H9 (cell line): ENCODE measurements around the gene NOLC1. TPM values are rescaled to one million over a fixed set of nuclear protein-coding genes. Genes with fewer than 3 reads are reported as not detected.
A peak's percentile ranks its signal among the peaks of the same experiment; 100 is the strongest.

Experiments
- DNase-seq: peaks from one replicate; pipeline ENCODE4 v3.0.0-alpha.2; 2017
- H2AFZ ChIP-seq: one replicate; pipeline ENCODE4 v1.6.1; 2013; ENCODE audit warnings: mild to moderate bottlenecking, low read length, control low read depth, moderate library complexity
- H2AK5ac ChIP-seq: 2 replicates; pipeline ENCODE4 v1.6.1; 2013; ENCODE audit warnings: low read length, control low read depth, mixed read lengths; ENCODE audit not compliant: insufficient read length
- H2BK120ac ChIP-seq: one replicate; pipeline ENCODE4 v1.6.1; 2013; ENCODE audit warnings: low read depth, mild to moderate bottlenecking, low read length, control low read depth, inconsistent platforms; ENCODE audit not compliant: poor library complexity, severe bottlenecking
- H2BK12ac ChIP-seq: 2 replicates; pipeline ENCODE4 v1.6.1; 2013; ENCODE audit warnings: low read length, control low read depth, mixed read lengths, low read depth; ENCODE audit not compliant: insufficient read length
- H2BK15ac ChIP-seq: 2 replicates; pipeline ENCODE4 v1.6.1; 2013; ENCODE audit warnings: low read depth, low read length, control low read depth
- H2BK20ac ChIP-seq: one replicate; pipeline ENCODE4 v1.6.1; 2013; ENCODE audit warnings: low read depth, mild to moderate bottlenecking, low read length, control low read depth, inconsistent platforms; ENCODE audit not compliant: poor library complexity, severe bottlenecking
- H2BK5ac ChIP-seq: 2 replicates; pipeline ENCODE4 v1.6.1; 2013; ENCODE audit warnings: low read length, control low read depth, mixed read lengths; ENCODE audit not compliant: insufficient read length
- H3K14ac ChIP-seq: 2 replicates; pipeline ENCODE4 v1.6.1; 2013; ENCODE audit warnings: low read length, control low read depth; ENCODE audit not compliant: insufficient read depth
- H3K18ac ChIP-seq: 2 replicates; pipeline ENCODE4 v1.6.1; 2013; ENCODE audit warnings: low read depth, mild to moderate bottlenecking, mixed read lengths, low read length, control low read depth; ENCODE audit not compliant: insufficient read length
- H3K23ac ChIP-seq: 2 replicates; pipeline ENCODE4 v1.6.1; 2013; ENCODE audit warnings: low read length, control low read depth, mixed read lengths, low read depth; ENCODE audit not compliant: insufficient read length
- H3K23me2 ChIP-seq: 2 replicates; pipeline ENCODE4 v1.6.1; 2013; ENCODE audit warnings: low read depth, mild to moderate bottlenecking, mixed read lengths, low read length, control low read depth; ENCODE audit not compliant: insufficient read length, poor library complexity, severe bottlenecking
- H3K27ac ChIP-seq: 2 replicates; pipeline ENCODE4 v1.5.1; 2013; ENCODE audit warnings: low read length, control low read depth, mixed read lengths, low read depth; ENCODE audit not compliant: insufficient read length
- H3K27me3 ChIP-seq: 2 replicates; pipeline ENCODE4 v1.6.1; 2013; ENCODE audit warnings: low read length, control low read depth, inconsistent platforms; ENCODE audit not compliant: insufficient read depth
- H3K4ac ChIP-seq: 2 replicates; pipeline ENCODE4 v1.6.1; 2013; ENCODE audit warnings: low read depth, mild to moderate bottlenecking, control low read depth, inconsistent platforms, low read length, moderate library complexity
- H3K4me1 ChIP-seq: 2 replicates; pipeline ENCODE4 v1.6.1; 2013; ENCODE audit warnings: low read length, control low read depth, inconsistent platforms; ENCODE audit not compliant: insufficient read depth
- H3K4me2 ChIP-seq: 2 replicates; pipeline ENCODE4 v1.6.1; 2013; ENCODE audit warnings: low read length, control low read depth, mixed read lengths; ENCODE audit not compliant: insufficient read length, insufficient read depth
- H3K56ac ChIP-seq: 2 replicates; pipeline ENCODE4 v1.6.1; 2013; ENCODE audit warnings: low read depth, mild to moderate bottlenecking, mixed read lengths, low read length, control low read depth; ENCODE audit not compliant: insufficient read length
- H3K79me1 ChIP-seq: 2 replicates; pipeline ENCODE4 v1.6.1; 2013; ENCODE audit warnings: low read depth, mild to moderate bottlenecking, moderate library complexity, low read length, control low read depth, inconsistent platforms; ENCODE audit not compliant: insufficient read depth, poor library complexity, severe bottlenecking
- H3K79me2 ChIP-seq: 2 replicates; pipeline ENCODE4 v1.6.1; 2013; ENCODE audit warnings: low read length, control low read depth, inconsistent platforms; ENCODE audit not compliant: insufficient read depth
- H3K9ac ChIP-seq: 2 replicates; pipeline ENCODE4 v1.6.1; 2013; ENCODE audit warnings: low read length, control low read depth, mixed read lengths; ENCODE audit not compliant: insufficient read length; ENCODE audit errors: extremely low read depth
- H3K9me3 ChIP-seq: one replicate; pipeline ENCODE4 v1.6.1; 2013; ENCODE audit warnings: low read depth, low read length, inconsistent platforms; ENCODE audit not compliant: control insufficient read depth
- H3T11ph ChIP-seq: one replicate; pipeline ENCODE4 v1.6.1; 2013; ENCODE audit warnings: mild to moderate bottlenecking, low read length, control low read depth, inconsistent platforms
- H4K20me1 ChIP-seq: one replicate; pipeline ENCODE4 v1.6.1; 2013; ENCODE audit not compliant: control insufficient read depth, insufficient read length, insufficient read depth
- H4K5ac ChIP-seq: 2 replicates; pipeline ENCODE4 v1.6.1; 2013; ENCODE audit warnings: low read depth, mild to moderate bottlenecking, mixed read lengths, low read length, control low read depth; ENCODE audit not compliant: insufficient read length
- H4K8ac ChIP-seq: replicated peaks from 2 replicates; pipeline ENCODE4 v1.6.1; 2013; ENCODE audit warnings: low read length, control low read depth, mixed read lengths, low read depth; ENCODE audit not compliant: insufficient read length
- H4K91ac ChIP-seq: 2 replicates; pipeline ENCODE4 v1.6.1; 2013; ENCODE audit warnings: low read depth, mild to moderate bottlenecking, moderate library complexity, mixed read lengths, low read length, control low read depth; ENCODE audit not compliant: insufficient read length
- H3K27ac Mint-ChIP-seq, 3 experiments: 2 replicates in 2 of 3; 3 replicates in 1 of 3; pipeline ENCODE4 v1.8.0; 2020 to 2021; ENCODE audit warnings: mixed read lengths in 3 of 3, mild to moderate bottlenecking in 1 of 3, moderate library complexity in 1 of 3
- H3K27me3 Mint-ChIP-seq: 2 replicates; pipeline ENCODE4 v1.8.0; 2021; ENCODE audit warnings: low read depth, mild to moderate bottlenecking, moderate library complexity, mixed read lengths
- H3K36me3 Mint-ChIP-seq, 3 experiments: 2 replicates in 2 of 3; 3 replicates in 1 of 3; pipeline ENCODE4 v1.8.0; 2020 to 2021; ENCODE audit warnings: low read depth in 3 of 3, mixed read lengths in 3 of 3; ENCODE audit not compliant: insufficient read depth in 1 of 3
- H3K4me1 Mint-ChIP-seq, 2 experiments: 2 replicates each; pipeline ENCODE4 v1.8.0; 2020; ENCODE audit warnings: mixed read lengths in 2 of 2
- H3K4me3 Mint-ChIP-seq, 2 experiments: 2 replicates in 1 of 2; 3 replicates in 1 of 2; pipeline ENCODE4 v1.8.0; 2020 to 2021; ENCODE audit warnings: mild to moderate bottlenecking in 2 of 2, mixed read lengths in 2 of 2, moderate library complexity in 1 of 2
- H3K9me3 Mint-ChIP-seq, 2 experiments: 2 replicates in 1 of 2; 3 replicates in 1 of 2; pipeline ENCODE4 v1.8.0; 2020; ENCODE audit warnings: mild to moderate bottlenecking in 2 of 2, mixed read lengths in 2 of 2, moderate library complexity in 1 of 2
- WGBS: extraction: QIAGEN DNeasy Blood & Tissue Kit; methylation state at CpG from one replicate; pipeline ENCODE4 v1.1.7; 2013; ENCODE audit warnings: missing lambda C conversion rate, low lambda C conversion rate, mixed read lengths; ENCODE audit not compliant: insufficient read length; ENCODE audit errors: extremely low coverage; 5-methylcytosine and 5-hydroxymethylcytosine counted together
- total RNA-seq: library from RNA; stranded (reverse); gene quantifications from 2 replicates; pipeline ENCODE4 v1.2.1, GENCODE V29; 2021
- TF ChIP-seq, protein P1 (sequence below): fragments of 200-600 bp; sonication (generic); conservative IDR thresholded peaks from 3 replicates; pipeline ENCODE4 v1.8.0; 2021; ENCODE audit warnings: antibody characterized with exemption, mild to moderate bottlenecking

Gene NOLC1
- total RNA-seq, 1 experiment from 2014 or later = 171 TPM

DNA sequence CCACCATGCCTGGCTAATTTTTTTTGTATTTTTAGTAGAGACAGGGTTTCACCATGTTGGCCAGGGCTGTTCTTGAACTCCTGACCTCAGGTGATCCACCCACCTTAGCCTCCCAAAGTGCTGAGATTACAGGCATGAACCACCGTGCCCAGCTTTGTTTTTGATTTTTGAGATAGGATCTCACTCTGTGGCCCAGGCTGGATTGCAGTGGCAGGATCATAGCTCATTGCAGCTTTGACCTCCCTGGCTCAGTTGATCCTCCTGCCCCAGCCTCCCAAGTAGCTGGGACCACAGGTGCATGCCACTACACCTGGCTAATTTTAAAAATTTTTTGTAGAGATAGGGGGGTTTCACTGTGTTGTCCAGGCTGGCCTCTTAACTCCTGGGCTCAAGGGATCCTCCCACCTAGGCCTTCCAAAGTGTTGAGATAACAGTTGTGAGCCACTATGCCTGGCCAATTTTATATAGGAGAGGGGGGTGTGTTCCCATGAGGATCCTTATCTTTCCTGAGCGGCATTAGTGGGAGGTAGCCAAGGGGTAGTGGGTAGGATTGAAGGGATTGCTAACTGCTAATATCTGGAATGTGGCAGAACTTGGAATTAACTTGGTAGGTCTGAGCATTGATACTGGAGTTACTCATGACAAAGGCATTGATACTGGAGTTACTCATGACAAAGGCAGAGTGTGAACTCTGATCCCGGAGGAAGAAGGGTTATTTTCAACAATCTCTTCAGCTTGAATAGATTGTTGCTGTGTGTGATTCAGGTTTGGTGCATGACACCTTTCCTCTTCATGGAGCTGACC, 1.0 kb upstream of the NOLC1 start:
- peak overlapping the region; percentile 47 for H2BK12ac ChIP-seq
- no peak overlapping the region for H4K8ac ChIP-seq
- no peak overlapping the region for H3T11ph ChIP-seq
- H3K4ac ChIP-seq = no peak overlapping the region
- H3K4me1 ChIP-seq = peaks cover 2% of the 10 kb centered on the region; the same call in 1 of the 2 replicates
- peak overlapping the region; percentile 24 for H2BK5ac ChIP-seq
- peak overlapping the region; percentile 70 for H3K9ac ChIP-seq
- TF ChIP-seq, protein P1, sequence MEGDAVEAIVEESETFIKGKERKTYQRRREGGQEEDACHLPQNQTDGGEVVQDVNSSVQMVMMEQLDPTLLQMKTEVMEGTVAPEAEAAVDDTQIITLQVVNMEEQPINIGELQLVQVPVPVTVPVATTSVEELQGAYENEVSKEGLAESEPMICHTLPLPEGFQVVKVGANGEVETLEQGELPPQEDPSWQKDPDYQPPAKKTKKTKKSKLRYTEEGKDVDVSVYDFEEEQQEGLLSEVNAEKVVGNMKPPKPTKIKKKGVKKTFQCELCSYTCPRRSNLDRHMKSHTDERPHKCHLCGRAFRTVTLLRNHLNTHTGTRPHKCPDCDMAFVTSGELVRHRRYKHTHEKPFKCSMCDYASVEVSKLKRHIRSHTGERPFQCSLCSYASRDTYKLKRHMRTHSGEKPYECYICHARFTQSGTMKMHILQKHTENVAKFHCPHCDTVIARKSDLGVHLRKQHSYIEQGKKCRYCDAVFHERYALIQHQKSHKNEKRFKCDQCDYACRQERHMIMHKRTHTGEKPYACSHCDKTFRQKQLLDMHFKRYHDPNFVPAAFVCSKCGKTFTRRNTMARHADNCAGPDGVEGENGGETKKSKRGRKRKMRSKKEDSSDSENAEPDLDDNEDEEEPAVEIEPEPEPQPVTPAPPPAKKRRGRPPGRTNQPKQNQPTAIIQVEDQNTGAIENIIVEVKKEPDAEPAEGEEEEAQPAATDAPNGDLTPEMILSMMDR = no peak
- peak overlapping the region; percentile 71 for H3K14ac ChIP-seq
- DNase-seq = no peak
- Mint-ChIP-seq H3K36me3 (peaks cover 50 to 90% (median 73%) of the 10 kb centered on the region in 3 experiments), H3K9me3 (no peaks in the 10 kb centered on the region; a peak in 1 of 5 replicates), H3K4me3 (peak overlapping the region; percentile 96 to 100), H3K4me1 (peaks cover 18 to 19% of the 10 kb centered on the region in 2 experiments), H3K27me3 (no peaks in the 10 kb centered on the region), H3K27ac (peak overlapping the region; percentile 98 to 99 (median 99))
- H3K4me2 ChIP-seq = peak overlapping the region; percentile 28
- H3K27ac ChIP-seq = peak overlapping the region; percentile 95
- H2AK5ac ChIP-seq = no peak overlapping the region
- H3K9me3 ChIP-seq = no peaks in the 10 kb centered on the region
- H3K27me3 ChIP-seq = no peaks in the 10 kb centered on the region
- peaks cover 5% of the 10 kb centered on the region for H3K23me2 ChIP-seq
- peak overlapping the region; percentile 81 for H2BK120ac ChIP-seq
- H3K23ac ChIP-seq = no peak overlapping the region
- peak overlapping the region; percentile 76 for H3K18ac ChIP-seq
- no CpG with 5 or more reads among the region's 3 CpGs for WGBS
- H2BK20ac ChIP-seq = no peak overlapping the region
- peak overlapping the region; percentile 48 for H4K5ac ChIP-seq
- H2BK15ac ChIP-seq = no peak overlapping the region
- H3K79me1 ChIP-seq = peaks cover 3% of the 10 kb centered on the region
- H4K20me1 ChIP-seq = no peaks in the 10 kb centered on the region
- no peak overlapping the region for H4K91ac ChIP-seq
- H3K56ac ChIP-seq = no peak overlapping the region
- H3K79me2 ChIP-seq = peaks cover 30% of the 10 kb centered on the region
- H2AFZ ChIP-seq = no peak overlapping the region
